Gastroesophageal sphincter (tissue), 4 donors: ENCODE data around the gene CCDC81. TPM values are rescaled to one million over a fixed set of nuclear protein-coding genes. Genes with fewer than 3 reads are reported as not detected.

Experiments used
- ATAC-seq: fragments of 150-250 bp; one replicate; pipeline ENCODE4 v1.9.1; 2016; ENCODE audit warnings: mild to moderate bottlenecking, moderate library complexity
- H3K27ac ChIP-seq, 4 donors: fragments of 200-600 bp; sonication (generic) in 3 of 4; 1 replicate in 3 of 4; 2 replicates in 1 of 4; pipeline ENCODE4 v1.5.1; 2016 to 2019
- H3K27me3 ChIP-seq: fragments of 200-600 bp; sonication (generic); one replicate; pipeline ENCODE4 v1.5.1; 2019
- H3K36me3 ChIP-seq, 2 donors: fragments of 200-600 bp; sonication (generic); one replicate each; pipeline ENCODE4 v1.5.1; 2019; ENCODE audit warnings: control low read depth in 1 of 2
- H3K4me1 ChIP-seq, 3 donors: fragments of 200-600 bp; sonication (generic); 1 replicate in 2 of 3; 2 replicates in 1 of 3; pipeline ENCODE4 v1.5.1; 2016 to 2019; ENCODE audit warnings: control low read depth in 2 of 3
- H3K4me3 ChIP-seq, 2 donors: fragments of 200-600 bp; sonication (generic); one replicate each; pipeline ENCODE4 v1.5.1; 2019; ENCODE audit warnings: mild to moderate bottlenecking in 1 of 2, moderate library complexity in 1 of 2
- H3K9me3 ChIP-seq, 3 donors: fragments of 200-600 bp; sonication (generic); one replicate each; pipeline ENCODE4 v1.5.1; 2017 to 2019; ENCODE audit warnings: control low read depth in 2 of 3
- EP300 ChIP-seq: sonication (generic); formaldehyde crosslinking; IDR thresholded peaks from one replicate; pipeline ENCODE4 v1.6.1; 2017; ENCODE audit warnings: antibody characterized with exemption, mild to moderate bottlenecking
- POLR2A ChIP-seq, 2 donors: fragments of 450-650 bp; IDR thresholded peaks; one replicate each; pipeline ENCODE4 v1.6.1; 2017; ENCODE audit warnings: antibody characterized with exemption in 2 of 2, mild to moderate bottlenecking in 2 of 2, moderate library complexity in 1 of 2
- POLR2AphosphoS5 ChIP-seq: sonication (generic); formaldehyde crosslinking; IDR thresholded peaks from one replicate; pipeline ENCODE4 v1.6.1; 2017; ENCODE audit warnings: antibody characterized with exemption
- WGBS, 2 donors: methylation state at CpG; one replicate each; pipeline ENCODE4 v1.1.5; 2018; ENCODE audit warnings: low coverage in 1 of 2; 5-methylcytosine and 5-hydroxymethylcytosine counted together
- total RNA-seq, 4 donors: library from RNA; depleted of rRNA; stranded (reverse); fragments of >200 nt; gene quantifications; one replicate each; pipeline ENCODE4 v1.1.0, GENCODE V29; 2016
- TF ChIP-seq, protein P1 (sequence below), 4 experiments: fragments of 200-600 bp in 2 of 4; fragments of 450-650 bp in 2 of 4; sonication (generic) in 1 of 4; IDR thresholded peaks; one replicate each; pipeline ENCODE4 v1.5.1; 2017 to 2019; ENCODE audit warnings: antibody characterized with exemption in 4 of 4, mild to moderate bottlenecking in 2 of 4, moderate library complexity in 2 of 4

Gene CCDC81
- total RNA-seq, 4 donors from 2014 or later, result 0.23 to 3.7 (median 0.40) TPM; not detected in 1

DNA sequence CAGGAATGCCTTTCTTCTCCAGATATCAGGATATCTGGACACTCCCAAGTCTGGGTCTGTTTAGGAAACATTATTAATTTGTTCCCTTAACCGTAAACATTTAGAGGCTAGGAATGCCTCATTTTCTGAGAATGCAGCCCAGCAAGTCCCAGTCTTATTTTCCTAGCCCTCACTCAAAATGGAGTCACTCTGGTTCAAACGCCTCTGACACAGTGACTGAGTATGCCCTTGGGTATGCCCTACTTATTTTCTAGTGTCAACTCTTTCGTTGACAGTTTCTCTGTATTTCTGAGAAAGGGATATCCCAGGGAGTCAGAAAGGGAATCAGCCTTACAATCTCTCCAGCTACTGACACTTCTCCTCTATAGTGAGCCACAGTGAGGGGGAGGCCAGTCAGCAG is 16.0 kb upstream of the CCDC81 start:
- no peak for ATAC-seq
- TF ChIP-seq POLR2A (IDR thresholded peaks at IDR 0.05), result no peak
- TF ChIP-seq EP300, result no peak
- no peak for TF ChIP-seq POLR2AphosphoS5
- TF ChIP-seq, protein P1, sequence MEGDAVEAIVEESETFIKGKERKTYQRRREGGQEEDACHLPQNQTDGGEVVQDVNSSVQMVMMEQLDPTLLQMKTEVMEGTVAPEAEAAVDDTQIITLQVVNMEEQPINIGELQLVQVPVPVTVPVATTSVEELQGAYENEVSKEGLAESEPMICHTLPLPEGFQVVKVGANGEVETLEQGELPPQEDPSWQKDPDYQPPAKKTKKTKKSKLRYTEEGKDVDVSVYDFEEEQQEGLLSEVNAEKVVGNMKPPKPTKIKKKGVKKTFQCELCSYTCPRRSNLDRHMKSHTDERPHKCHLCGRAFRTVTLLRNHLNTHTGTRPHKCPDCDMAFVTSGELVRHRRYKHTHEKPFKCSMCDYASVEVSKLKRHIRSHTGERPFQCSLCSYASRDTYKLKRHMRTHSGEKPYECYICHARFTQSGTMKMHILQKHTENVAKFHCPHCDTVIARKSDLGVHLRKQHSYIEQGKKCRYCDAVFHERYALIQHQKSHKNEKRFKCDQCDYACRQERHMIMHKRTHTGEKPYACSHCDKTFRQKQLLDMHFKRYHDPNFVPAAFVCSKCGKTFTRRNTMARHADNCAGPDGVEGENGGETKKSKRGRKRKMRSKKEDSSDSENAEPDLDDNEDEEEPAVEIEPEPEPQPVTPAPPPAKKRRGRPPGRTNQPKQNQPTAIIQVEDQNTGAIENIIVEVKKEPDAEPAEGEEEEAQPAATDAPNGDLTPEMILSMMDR (IDR thresholded peaks at IDR 0.05), result no peak
- Histone ChIP-seq H3K9me3 (no peaks in the 10 kb centered on the region), H3K36me3 (no peaks in the 10 kb centered on the region), H3K27ac (no peak overlapping the region), H3K4me1 (no peaks in the 10 kb centered on the region), H3K27me3 (no peaks in the 10 kb centered on the region), H3K4me3 (no peak overlapping the region)
- 79 to 93% methylated on average over 3 of the region's 3 CpGs for WGBS, 2 donors

- H3K4me3 ChIP-seq, result no peak overlapping the region
- H3K4me1 ChIP-seq, result no peaks in the 10 kb centered on the region
- H3K9me3 ChIP-seq, result no peaks in the 10 kb centered on the region
- WGBS, 2 donors, result 33 to 59% methylated on average over 1 to 2 of the region's 2 CpGs
- TF ChIP-seq EP300 (no peak), POLR2A (IDR thresholded peaks at IDR 0.05) (no peak), POLR2AphosphoS5 (no peak)
- TF ChIP-seq, protein P1 (IDR thresholded peaks at IDR 0.05), result peak in 1 of 4 experiments; percentile 14
- no peak for ATAC-seq
- no peaks in the 10 kb centered on the region for H3K36me3 ChIP-seq
- no peak overlapping the region for H3K27ac ChIP-seq
- H3K27me3 ChIP-seq, result no peaks in the 10 kb centered on the region
Measured at GRCh38 chr11:86360775-86361395, 13.8 kb upstream of the CCDC81 start.

DNA sequence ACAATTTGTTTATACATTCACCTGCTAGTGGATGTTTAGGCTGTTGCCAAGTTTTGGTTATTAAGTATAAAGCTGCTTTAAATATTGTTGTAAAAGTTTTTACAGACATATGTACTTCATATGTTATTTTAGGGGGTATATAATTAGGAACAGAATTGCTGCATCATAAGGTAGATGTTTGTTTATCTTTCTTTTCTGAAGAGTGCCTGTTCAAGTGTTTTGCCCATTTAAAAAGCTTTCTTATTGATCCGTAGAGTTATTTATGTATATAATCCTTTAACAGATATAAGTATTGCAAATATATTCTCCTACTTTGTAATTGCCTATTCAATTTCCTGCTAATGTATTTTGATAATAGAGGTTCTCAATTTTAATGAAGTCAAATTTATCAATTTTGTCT is 11.3 kb upstream of the CCDC81 start:
- Histone ChIP-seq H3K36me3 (no peaks in the 10 kb centered on the region), H3K9me3 (no peaks in the 10 kb centered on the region), H3K4me3 (no peak overlapping the region), H3K27ac (no peak overlapping the region), H3K27me3 (no peaks in the 10 kb centered on the region), H3K4me1 (no peaks in the 10 kb centered on the region)
- no peak for ATAC-seq
- TF ChIP-seq, protein P1 (IDR thresholded peaks at IDR 0.05), result no peak
- TF ChIP-seq EP300 (no peak), POLR2A (IDR thresholded peaks at IDR 0.05) (no peak), POLR2AphosphoS5 (no peak)
- 94 to 100% methylated on average over 1 of the region's 1 CpG for whole genome bisulfite sequencing, 2 donors

DNA sequence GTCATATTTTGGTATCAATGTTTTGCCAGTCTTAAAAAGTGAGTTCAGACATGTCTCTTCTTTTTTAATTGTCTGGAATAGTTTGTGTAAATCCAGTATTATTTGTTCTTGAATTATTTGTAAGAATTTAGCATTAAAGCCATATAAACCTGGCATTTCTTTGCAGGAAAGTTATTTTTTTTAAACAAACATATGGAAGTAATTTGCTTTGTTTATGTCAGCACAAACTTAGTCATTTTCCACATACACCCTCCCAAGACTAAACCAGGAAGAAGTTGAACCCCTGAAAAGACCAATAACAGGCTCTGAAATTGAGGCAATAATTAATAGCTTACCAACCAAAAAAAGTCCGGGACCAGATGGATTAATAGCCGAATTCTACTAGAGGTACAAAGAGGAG is 9.1 kb upstream of the CCDC81 start:
- 78 to 83% methylated on average over 2 of the region's 2 CpGs for WGBS, 2 donors
- no peak for TF ChIP-seq EP300
- TF ChIP-seq, protein P1 (IDR thresholded peaks at IDR 0.05), result no peak
- TF ChIP-seq POLR2A (IDR thresholded peaks at IDR 0.05), result no peak
- no peak for TF ChIP-seq POLR2AphosphoS5
- H3K27me3 ChIP-seq, result no peaks in the 10 kb centered on the region
- no peaks in the 10 kb centered on the region for H3K36me3 ChIP-seq
- H3K9me3 ChIP-seq, result no peaks in the 10 kb centered on the region
- ATAC-seq, result no peak
- no peaks in the 10 kb centered on the region for H3K4me1 ChIP-seq
- H3K27ac ChIP-seq, result no peak overlapping the region
- H3K4me3 ChIP-seq, result no peak overlapping the region

DNA sequence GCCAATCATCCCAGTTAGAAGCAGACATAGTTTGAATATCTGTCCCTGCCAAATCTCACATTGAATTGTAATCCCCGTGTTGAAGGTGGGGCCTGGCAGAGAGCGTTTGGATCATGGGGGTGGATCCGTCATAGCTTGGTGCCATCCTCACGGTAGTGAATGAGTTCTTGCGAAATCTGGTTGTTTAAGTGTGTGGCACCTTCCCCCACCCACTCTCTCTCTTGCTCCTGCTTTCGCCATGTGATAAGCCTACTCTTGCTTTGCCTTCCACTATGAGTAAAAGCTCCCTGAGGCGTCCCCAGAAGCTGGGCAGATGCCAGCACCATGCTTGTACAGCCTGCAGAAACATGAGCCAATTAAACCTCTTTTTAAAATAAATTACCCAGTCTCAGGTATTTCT is 5.0 kb upstream of the CCDC81 start:
- no peaks in the 10 kb centered on the region for H3K27me3 ChIP-seq
- H3K27ac ChIP-seq, result no peak overlapping the region
- H3K4me1 ChIP-seq, result peaks cover 0 to 5% (median 0%) of the 10 kb centered on the region in 3 donors
- WGBS, 2 donors, result 87% methylated on average over 7 of the region's 7 CpGs
- TF ChIP-seq, protein P1 (IDR thresholded peaks at IDR 0.05), result no peak
- TF ChIP-seq EP300, result no peak
- TF ChIP-seq POLR2A (IDR thresholded peaks at IDR 0.05), result no peak
- no peak for TF ChIP-seq POLR2AphosphoS5
- H3K36me3 ChIP-seq, result no peaks in the 10 kb centered on the region
- no peak overlapping the region for H3K4me3 ChIP-seq
- no peak for ATAC-seq
- no peaks in the 10 kb centered on the region for H3K9me3 ChIP-seq
